Suprapubic skin (tissue), 4 donors: ENCODE measurements around the gene PALMD. TPM values are rescaled to one million over a fixed set of nuclear protein-coding genes. Genes with fewer than 3 reads are reported as not detected.

Experiments
- DNase-seq, 2 donors: peaks; one replicate each; pipeline ENCODE4 v3.0.0-alpha.2; 2019; ENCODE audit warnings: low spot score in 2 of 2
- H3K27ac ChIP-seq: fragments of 200-600 bp; sonication (generic); one replicate; pipeline ENCODE4 v1.5.1; 2019
- H3K27me3 ChIP-seq: fragments of 200-600 bp; sonication (generic); one replicate; pipeline ENCODE4 v1.5.1; 2019
- H3K36me3 ChIP-seq: fragments of 200-600 bp; sonication (generic); one replicate; pipeline ENCODE4 v1.5.1; 2019
- H3K4me1 ChIP-seq: fragments of 200-600 bp; sonication (generic); one replicate; pipeline ENCODE4 v1.5.1; 2019
- H3K4me3 ChIP-seq: fragments of 200-600 bp; sonication (generic); one replicate; pipeline ENCODE4 v1.5.1; 2019; ENCODE audit warnings: mild to moderate bottlenecking
- H3K9me3 ChIP-seq: fragments of 200-600 bp; sonication (generic); one replicate; pipeline ENCODE4 v1.5.1; 2019
- EP300 ChIP-seq: sonication (generic); formaldehyde crosslinking; IDR thresholded peaks from one replicate; pipeline ENCODE4 v1.6.1; 2017; ENCODE audit warnings: antibody characterized with exemption
- POLR2A ChIP-seq, 2 donors: fragments of 450-650 bp; IDR thresholded peaks; one replicate each; pipeline ENCODE4 v1.6.1; 2017; ENCODE audit warnings: antibody characterized with exemption in 2 of 2, mild to moderate bottlenecking in 2 of 2, moderate library complexity in 2 of 2
- POLR2AphosphoS5 ChIP-seq, 3 donors: sonication (generic); formaldehyde crosslinking; IDR thresholded peaks; one replicate each; pipeline ENCODE4 v1.6.1; 2017; ENCODE audit warnings: antibody characterized with exemption in 3 of 3
- WGBS: methylation state at CpG from one replicate; pipeline ENCODE4 v1.1.5; 2018; 5-methylcytosine and 5-hydroxymethylcytosine counted together
- total RNA-seq, 4 donors: library from RNA; depleted of rRNA; stranded (reverse); fragments of >200 nt; gene quantifications; one replicate each; pipeline ENCODE4 v1.1.0, GENCODE V29; 2016
- TF ChIP-seq, protein P1 (sequence below), 2 donors: fragments of 200-600 bp in 1 of 2; fragments of 450-650 bp in 1 of 2; sonication (generic) in 1 of 2; IDR thresholded peaks; one replicate each; pipeline ENCODE4 v1.5.1; 2016 to 2019; ENCODE audit warnings: antibody characterized with exemption in 2 of 2, mild to moderate bottlenecking in 1 of 2, moderate library complexity in 1 of 2

The PALMD gene
- total RNA-seq, 4 donors from 2014 or later: 111 to 183 (median 138) TPM

DNA sequence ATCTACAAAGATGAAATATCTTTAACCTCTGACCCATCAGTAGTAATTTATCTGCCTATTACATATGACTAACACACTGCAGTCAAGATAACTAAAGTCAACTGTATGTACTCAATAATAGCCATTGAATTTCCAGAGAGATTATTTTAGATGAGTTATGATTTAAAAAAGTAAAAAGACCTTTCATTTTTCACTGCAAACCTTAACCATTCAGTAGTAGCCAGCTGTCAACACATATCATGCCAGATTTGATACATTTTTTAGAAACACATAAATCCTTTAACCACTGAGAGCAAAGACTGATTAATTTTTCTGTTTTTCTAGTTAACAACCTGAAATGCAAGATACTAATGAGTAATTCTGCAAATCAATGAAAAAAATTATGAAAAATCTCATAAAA is 31.0 kb downstream of the PALMD start:
- Histone ChIP-seq H3K27me3 (no peaks in the 10 kb centered on the region), H3K36me3 (peaks cover 33% of the 10 kb centered on the region)
- TF ChIP-seq EP300 (no peak), POLR2AphosphoS5 (IDR thresholded peaks at IDR 0.05) (no peak), POLR2A (IDR thresholded peaks at IDR 0.05) (no peak)
- TF ChIP-seq, protein P1, sequence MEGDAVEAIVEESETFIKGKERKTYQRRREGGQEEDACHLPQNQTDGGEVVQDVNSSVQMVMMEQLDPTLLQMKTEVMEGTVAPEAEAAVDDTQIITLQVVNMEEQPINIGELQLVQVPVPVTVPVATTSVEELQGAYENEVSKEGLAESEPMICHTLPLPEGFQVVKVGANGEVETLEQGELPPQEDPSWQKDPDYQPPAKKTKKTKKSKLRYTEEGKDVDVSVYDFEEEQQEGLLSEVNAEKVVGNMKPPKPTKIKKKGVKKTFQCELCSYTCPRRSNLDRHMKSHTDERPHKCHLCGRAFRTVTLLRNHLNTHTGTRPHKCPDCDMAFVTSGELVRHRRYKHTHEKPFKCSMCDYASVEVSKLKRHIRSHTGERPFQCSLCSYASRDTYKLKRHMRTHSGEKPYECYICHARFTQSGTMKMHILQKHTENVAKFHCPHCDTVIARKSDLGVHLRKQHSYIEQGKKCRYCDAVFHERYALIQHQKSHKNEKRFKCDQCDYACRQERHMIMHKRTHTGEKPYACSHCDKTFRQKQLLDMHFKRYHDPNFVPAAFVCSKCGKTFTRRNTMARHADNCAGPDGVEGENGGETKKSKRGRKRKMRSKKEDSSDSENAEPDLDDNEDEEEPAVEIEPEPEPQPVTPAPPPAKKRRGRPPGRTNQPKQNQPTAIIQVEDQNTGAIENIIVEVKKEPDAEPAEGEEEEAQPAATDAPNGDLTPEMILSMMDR (IDR thresholded peaks at IDR 0.05): no peak

DNA sequence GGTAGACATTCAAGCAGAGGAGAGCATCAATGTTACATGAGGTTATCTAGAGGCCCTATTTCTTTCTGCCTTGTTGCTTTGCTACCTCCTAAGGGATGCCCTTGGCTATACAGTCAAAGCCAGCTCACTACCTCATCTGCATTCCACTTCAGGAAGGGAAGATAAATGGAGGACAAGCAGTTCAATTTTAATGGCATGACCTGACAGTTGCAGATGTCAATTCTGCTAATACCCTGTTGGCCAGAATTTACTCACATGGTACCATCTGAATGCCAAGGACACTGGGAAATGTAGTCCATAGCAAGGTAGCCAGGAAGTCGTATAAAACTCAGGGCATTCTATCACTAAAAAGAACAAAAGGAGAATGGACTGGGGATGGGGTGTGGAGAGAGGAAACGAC is 31.5 kb downstream of the PALMD start:
- H3K9me3 ChIP-seq: no peaks in the 10 kb centered on the region
- no peak overlapping the region for H3K4me3 ChIP-seq
- no peaks in the 10 kb centered on the region for H3K27me3 ChIP-seq
- TF ChIP-seq POLR2AphosphoS5 (IDR thresholded peaks at IDR 0.05): no peak
- no peak for TF ChIP-seq EP300
- no peak for TF ChIP-seq POLR2A (IDR thresholded peaks at IDR 0.05)
- TF ChIP-seq, protein P1 (IDR thresholded peaks at IDR 0.05): no peak
- no peak for DNase-seq
- H3K27ac ChIP-seq: no peak overlapping the region
- WGBS: 97% methylated on average over 2 of the region's 2 CpGs
- H3K4me1 ChIP-seq: peaks cover 38% of the 10 kb centered on the region
- H3K36me3 ChIP-seq: peaks cover 32% of the 10 kb centered on the region

More for the DNA sequence above, 31.0 kb downstream of the PALMD start:
- H3K4me3 ChIP-seq: no peak overlapping the region
- no peaks in the 10 kb centered on the region for H3K9me3 ChIP-seq
- DNase-seq: no peak
- no peak overlapping the region for H3K27ac ChIP-seq
- peaks cover 43% of the 10 kb centered on the region for H3K4me1 ChIP-seq

DNA sequence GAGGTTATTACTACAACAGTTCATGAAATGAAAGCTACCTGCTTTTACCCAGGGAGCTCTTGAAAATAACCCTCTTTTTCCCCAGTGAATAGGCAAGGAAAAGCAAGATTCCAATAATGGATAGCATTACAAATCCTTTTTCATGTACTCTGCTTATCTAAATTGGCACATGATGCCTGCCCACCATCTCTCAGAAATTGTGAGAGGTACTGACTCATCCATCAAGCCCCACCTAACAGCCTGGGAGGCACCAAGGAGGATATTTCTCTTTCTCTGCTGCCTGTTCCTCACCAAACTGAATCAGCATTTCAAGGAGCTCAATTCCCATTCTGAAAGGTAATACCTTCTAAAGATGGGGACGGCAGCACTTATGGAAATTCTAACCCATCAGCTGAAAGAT is 34.4 kb downstream of the PALMD start:
- Histone ChIP-seq H3K9me3 (no peaks in the 10 kb centered on the region), H3K4me1 (peaks cover 24% of the 10 kb centered on the region), H3K27ac (no peak overlapping the region), H3K36me3 (peaks cover 27% of the 10 kb centered on the region), H3K4me3 (no peak overlapping the region), H3K27me3 (no peaks in the 10 kb centered on the region)
- no peak for DNase-seq
- 94% methylated on average over 1 of the region's 1 CpG for WGBS
- no peak for TF ChIP-seq POLR2AphosphoS5 (IDR thresholded peaks at IDR 0.05)
- TF ChIP-seq, protein P1 (IDR thresholded peaks at IDR 0.05): no peak
- TF ChIP-seq POLR2A (IDR thresholded peaks at IDR 0.05): no peak
- TF ChIP-seq EP300: no peak

DNA sequence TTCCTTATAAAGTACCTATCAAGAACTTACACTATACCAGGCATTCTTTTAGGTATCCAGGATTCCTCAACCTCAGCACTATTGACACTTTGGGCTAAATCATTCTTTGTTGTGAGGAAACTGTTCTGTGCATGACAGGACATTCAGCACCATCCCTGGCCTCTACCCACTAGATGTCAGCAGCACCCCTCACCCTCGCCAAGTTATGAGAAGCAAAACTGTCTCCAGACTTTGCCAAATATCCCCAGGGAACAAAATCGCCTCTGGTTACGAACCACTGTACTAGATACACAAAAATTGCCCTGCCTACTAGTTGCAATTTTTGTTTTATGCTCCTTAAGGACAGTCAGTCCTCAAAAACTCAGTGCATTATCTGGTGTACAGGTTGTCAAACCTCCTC is 35.7 kb downstream of the PALMD start:
- Histone ChIP-seq H3K36me3 (peaks cover 27% of the 10 kb centered on the region), H3K27ac (no peak overlapping the region), H3K27me3 (no peaks in the 10 kb centered on the region), H3K4me1 (peaks cover 27% of the 10 kb centered on the region), H3K4me3 (no peak overlapping the region), H3K9me3 (no peaks in the 10 kb centered on the region)
- TF ChIP-seq, protein P1 (IDR thresholded peaks at IDR 0.05): no peak
- no peak for DNase-seq
- 43% methylated on average over 3 of the region's 3 CpGs for WGBS

DNA sequence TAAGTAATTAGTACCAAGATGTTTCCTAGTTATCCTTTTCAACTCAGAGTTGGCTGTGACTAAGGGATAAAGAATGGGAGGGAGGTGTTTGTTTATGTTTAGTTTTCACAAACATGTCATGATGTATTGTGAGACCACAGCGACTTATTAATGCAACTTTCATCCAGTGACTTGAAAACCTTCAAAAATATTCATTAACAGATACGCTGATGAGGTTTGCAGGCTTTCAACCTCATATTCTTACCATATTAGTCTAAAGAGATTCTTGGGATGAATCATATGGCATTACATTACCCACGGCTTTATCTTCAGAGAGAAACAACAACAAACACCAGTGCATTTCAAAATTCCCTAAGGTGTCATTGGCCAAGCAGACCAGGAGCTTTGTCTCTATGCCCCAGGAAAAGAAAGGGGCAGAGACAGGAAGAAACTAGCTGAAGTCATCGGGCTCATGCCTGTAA is 36.4 kb downstream of the PALMD start:
- DNase-seq: no peak
- no peaks in the 10 kb centered on the region for H3K9me3 ChIP-seq
- no peaks in the 10 kb centered on the region for H3K27me3 ChIP-seq
- H3K36me3 ChIP-seq: peaks cover 30% of the 10 kb centered on the region
- WGBS: 83% methylated on average over 4 of the region's 4 CpGs
- H3K4me3 ChIP-seq: no peak overlapping the region
- H3K4me1 ChIP-seq: peaks cover 27% of the 10 kb centered on the region
- TF ChIP-seq EP300: no peak
- TF ChIP-seq POLR2AphosphoS5 (IDR thresholded peaks at IDR 0.05): no peak
- no peak for TF ChIP-seq POLR2A (IDR thresholded peaks at IDR 0.05)
- TF ChIP-seq, protein P1 (IDR thresholded peaks at IDR 0.05): no peak
- no peak overlapping the region for H3K27ac ChIP-seq
